Esophagus squamous epithelium (tissue), 5 donors: ENCODE data around the gene CIT. TPM values are rescaled to one million over a fixed set of nuclear protein-coding genes. Genes with fewer than 3 reads are reported as not detected.

Experiments
- DNase-seq: peaks from one replicate; lab custom pipeline; 2025; lab: John Stamatoyannopoulos, UW
- H3K27ac ChIP-seq, 4 donors: fragments of 200-600 bp; sonication (generic); one replicate each; pipeline ENCODE4 v1.5.1; 2016 to 2019; ENCODE audit warnings: mild to moderate bottlenecking in 1 of 4
- H3K27me3 ChIP-seq, 4 donors: fragments of 200-600 bp; sonication (generic); 1 replicate in 3 of 4; 2 replicates in 1 of 4; pipeline versions ENCODE4 v1.5.1 to v1.6.0; 2017 to 2021; ENCODE audit warnings: antibody characterized with exemption in 1 of 4
- H3K36me3 ChIP-seq, 3 donors: fragments of 200-600 bp; sonication (generic); one replicate each; pipeline ENCODE4 v1.5.1; 2016 to 2019
- H3K4me1 ChIP-seq, 3 donors: fragments of 200-600 bp; sonication (generic); one replicate each; pipeline ENCODE4 v1.5.1; 2017 to 2019
- H3K4me3 ChIP-seq, 4 donors: fragments of 200-600 bp; sonication (generic); 1 replicate in 3 of 4; 2 replicates in 1 of 4; pipeline ENCODE4 v1.5.1; 2016 to 2019; ENCODE audit warnings: mild to moderate bottlenecking in 2 of 4, moderate library complexity in 1 of 4
- H3K9me3 ChIP-seq, 3 donors: fragments of 200-600 bp; sonication (generic); one replicate each; pipeline ENCODE4 v1.5.1; 2016 to 2019
- POLR2A ChIP-seq, 4 donors: fragments of 450-650 bp; IDR thresholded peaks; one replicate each; pipeline ENCODE4 v1.6.1; 2017; ENCODE audit warnings: antibody characterized with exemption in 4 of 4, mild to moderate bottlenecking in 4 of 4, moderate library complexity in 3 of 4
- WGBS, 2 donors: methylation state at CpG; one replicate each; pipeline ENCODE4 v1.1.5; 2018; 5-methylcytosine and 5-hydroxymethylcytosine counted together
- intact Hi-C: fragments of 100-400 bp; cut with DNase I; formaldehyde crosslinking; loops from one replicate; pipeline ENCODE4 v1.15.0; 2022
- total RNA-seq, 4 donors: library from RNA; depleted of rRNA; stranded (reverse); fragments of >200 nt; gene quantifications; one replicate each; pipeline ENCODE4 v1.1.0, GENCODE V29; 2016
- TF ChIP-seq, protein P1 (sequence below), 6 experiments: fragments of 450-650 bp in 4 of 6; fragments of 200-600 bp in 2 of 6; sonication (generic) in 2 of 6; IDR thresholded peaks; one replicate each; pipeline ENCODE4 v1.5.1; 2016 to 2019; ENCODE audit warnings: antibody characterized with exemption in 6 of 6, mild to moderate bottlenecking in 4 of 6, moderate library complexity in 4 of 6
- donor health status: DM: yes; HTN: yes; CAD: no.

CIT gene
- total RNA-seq, 4 donors from 2014 or later = 6.7 to 23.1 (median 13.9) TPM

GRCh38 chr12:119843100-119843499 lies 34.0 kb downstream of the CIT start:
- no peak overlapping the region for H3K27ac ChIP-seq
- no peak for TF ChIP-seq POLR2A (IDR thresholded peaks at IDR 0.05)
- no peaks in the 10 kb centered on the region for H3K4me1 ChIP-seq
- no peak for DNase-seq
- peaks cover 0 to 10% (median 0%) of the 10 kb centered on the region in 3 donors for H3K36me3 ChIP-seq
- 76 to 87% methylated on average over 2 of the region's 2 CpGs for WGBS, 2 donors
- intact Hi-C loops = no loop called here
- no peak overlapping the region for H3K4me3 ChIP-seq
- peaks cover 0 to 9% (median 0%) of the 10 kb centered on the region in 3 donors for H3K9me3 ChIP-seq
- H3K27me3 ChIP-seq = no peaks in the 10 kb centered on the region

DNA sequence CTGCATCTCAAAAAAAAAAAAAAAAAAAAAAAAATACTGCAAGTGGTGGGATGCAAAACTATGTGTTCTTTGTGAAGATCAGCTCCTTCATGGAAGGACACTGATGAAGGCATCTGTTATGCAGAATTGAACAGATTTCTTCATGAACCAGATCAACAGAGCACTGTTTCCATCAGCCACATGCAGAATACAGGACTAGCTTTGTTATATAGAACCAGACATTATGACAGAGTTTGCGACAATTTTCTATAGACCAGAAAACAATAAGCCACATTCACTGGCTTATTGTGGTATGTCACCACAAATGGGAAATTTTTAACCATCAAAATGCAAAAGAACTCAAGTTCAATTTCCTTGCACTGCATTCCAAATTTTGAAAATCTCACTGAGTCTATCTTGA lies 34.7 kb downstream of the CIT start:
- no peaks in the 10 kb centered on the region for H3K27me3 ChIP-seq
- no peak overlapping the region for H3K4me3 ChIP-seq
- H3K9me3 ChIP-seq = peaks cover 0 to 9% (median 0%) of the 10 kb centered on the region in 3 donors
- WGBS, 2 donors = 88 to 100% methylated on average over 1 of the region's 1 CpG
- DNase-seq = no peak
- peaks cover 0 to 10% (median 0%) of the 10 kb centered on the region in 3 donors for H3K36me3 ChIP-seq
- H3K27ac ChIP-seq = no peak overlapping the region
- H3K4me1 ChIP-seq = no peaks in the 10 kb centered on the region
- TF ChIP-seq POLR2A (IDR thresholded peaks at IDR 0.05) = no peak
- TF ChIP-seq, protein P1, sequence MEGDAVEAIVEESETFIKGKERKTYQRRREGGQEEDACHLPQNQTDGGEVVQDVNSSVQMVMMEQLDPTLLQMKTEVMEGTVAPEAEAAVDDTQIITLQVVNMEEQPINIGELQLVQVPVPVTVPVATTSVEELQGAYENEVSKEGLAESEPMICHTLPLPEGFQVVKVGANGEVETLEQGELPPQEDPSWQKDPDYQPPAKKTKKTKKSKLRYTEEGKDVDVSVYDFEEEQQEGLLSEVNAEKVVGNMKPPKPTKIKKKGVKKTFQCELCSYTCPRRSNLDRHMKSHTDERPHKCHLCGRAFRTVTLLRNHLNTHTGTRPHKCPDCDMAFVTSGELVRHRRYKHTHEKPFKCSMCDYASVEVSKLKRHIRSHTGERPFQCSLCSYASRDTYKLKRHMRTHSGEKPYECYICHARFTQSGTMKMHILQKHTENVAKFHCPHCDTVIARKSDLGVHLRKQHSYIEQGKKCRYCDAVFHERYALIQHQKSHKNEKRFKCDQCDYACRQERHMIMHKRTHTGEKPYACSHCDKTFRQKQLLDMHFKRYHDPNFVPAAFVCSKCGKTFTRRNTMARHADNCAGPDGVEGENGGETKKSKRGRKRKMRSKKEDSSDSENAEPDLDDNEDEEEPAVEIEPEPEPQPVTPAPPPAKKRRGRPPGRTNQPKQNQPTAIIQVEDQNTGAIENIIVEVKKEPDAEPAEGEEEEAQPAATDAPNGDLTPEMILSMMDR (IDR thresholded peaks at IDR 0.05) = no peak
- intact Hi-C loops = no loop called here

DNA sequence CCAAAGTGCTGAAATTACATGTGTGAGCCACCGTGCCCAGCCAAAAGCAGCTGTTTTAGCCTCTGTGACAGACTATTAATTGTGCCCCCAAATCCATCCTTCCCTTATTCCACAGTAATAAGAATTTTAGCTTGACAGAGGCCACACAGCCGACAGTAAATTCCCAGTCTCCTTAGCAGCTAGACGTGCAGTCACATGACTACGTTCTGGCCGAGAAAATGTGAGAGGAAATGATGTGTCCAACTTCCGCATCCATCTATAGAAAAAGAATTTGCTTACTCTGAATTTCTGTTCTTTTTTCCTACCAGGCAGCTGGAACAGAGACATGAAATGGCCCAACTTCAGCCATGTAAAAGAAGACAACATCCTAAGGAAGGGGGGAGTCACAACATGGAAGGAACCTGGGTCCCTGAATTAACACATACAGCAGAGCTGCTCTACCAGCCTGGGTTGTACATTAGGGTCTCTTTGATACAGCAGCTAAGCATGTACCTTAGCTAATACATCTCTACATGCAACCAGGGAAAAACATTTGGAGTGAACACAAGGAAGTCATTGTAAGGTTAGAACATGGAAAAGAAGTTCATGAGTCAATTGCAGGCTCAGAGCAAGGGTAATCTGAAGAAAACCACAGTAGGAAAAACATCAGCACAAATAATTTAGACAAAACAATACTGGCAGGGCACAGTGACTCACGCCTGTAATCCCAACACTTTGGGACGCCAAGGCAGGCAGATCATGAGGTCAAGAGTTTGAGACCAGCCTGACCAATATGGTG lies 35.5 kb downstream of the CIT start:
- Histone ChIP-seq H3K27ac (no peak overlapping the region), H3K4me3 (no peak overlapping the region), H3K36me3 (peaks cover 0 to 10% (median 0%) of the 10 kb centered on the region in 3 donors), H3K4me1 (peaks cover 0 to 1% (median 0%) of the 10 kb centered on the region in 3 donors), H3K9me3 (peaks cover 0 to 9% (median 0%) of the 10 kb centered on the region in 3 donors), H3K27me3 (no peaks in the 10 kb centered on the region)
- intact Hi-C loops = no loop called here
- no peak for DNase-seq
- TF ChIP-seq, protein P1 (IDR thresholded peaks at IDR 0.05) = no peak
- TF ChIP-seq POLR2A (IDR thresholded peaks at IDR 0.05) = no peak
- 86 to 92% methylated on average over 7 to 8 of the region's 8 CpGs for WGBS, 2 donors

- DNase-seq = no peak
- intact Hi-C loops = no loop called here
- no peaks in the 10 kb centered on the region for H3K27me3 ChIP-seq
- 78 to 88% methylated on average over 3 of the region's 3 CpGs for WGBS, 2 donors
- H3K36me3 ChIP-seq = peaks cover 0 to 10% (median 0%) of the 10 kb centered on the region in 3 donors
- no peak for TF ChIP-seq POLR2A (IDR thresholded peaks at IDR 0.05)
- TF ChIP-seq, protein P1 (IDR thresholded peaks at IDR 0.05) = no peak
- no peak overlapping the region for H3K4me3 ChIP-seq
- peaks cover 0 to 6% (median 0%) of the 10 kb centered on the region in 3 donors for H3K4me1 ChIP-seq
- peaks cover 0 to 9% (median 0%) of the 10 kb centered on the region in 3 donors for H3K9me3 ChIP-seq
- no peak overlapping the region for H3K27ac ChIP-seq
Measured at GRCh38 chr12:119840582-119840981, 36.5 kb downstream of the CIT start.

- Histone ChIP-seq H3K36me3 (peaks cover 0 to 10% (median 0%) of the 10 kb centered on the region in 3 donors), H3K27me3 (no peaks in the 10 kb centered on the region), H3K4me3 (no peak overlapping the region), H3K27ac (no peak overlapping the region), H3K4me1 (peaks cover 0 to 6% (median 0%) of the 10 kb centered on the region in 3 donors), H3K9me3 (peaks cover 0 to 9% (median 0%) of the 10 kb centered on the region in 3 donors)
- intact Hi-C loops = no loop called here
- no peak for DNase-seq
- WGBS, 2 donors = 59 to 67% methylated on average over 4 of the region's 4 CpGs
- no peak for TF ChIP-seq POLR2A (IDR thresholded peaks at IDR 0.05)
- TF ChIP-seq, protein P1 (IDR thresholded peaks at IDR 0.05) = no peak
Measured at GRCh38 chr12:119840168-119840567, 37.0 kb downstream of the CIT start.
